HCT116 (cell line): Measurements from ENCODE around the gene PARP9. TPM values are rescaled to one million over a fixed set of nuclear protein-coding genes. Genes with fewer than 3 reads are reported as not detected.

Experiments
- ATAC-seq: fragments of 200-7000 bp; cut with Tn5 transposase; 2 replicates; pipeline ENCODE4 v1.9.1; 2020; ENCODE audit warnings: mild to moderate bottlenecking, moderate library complexity
- BruUV-seq: library from RNA; stranded (reverse); fragments of 400-500 nt; replicated peaks from 2 replicates; lab custom pipeline; 2021; lab: Mats Ljungman, UMichigan
- CTCF ChIA-PET: fragments of 300-600 bp; sonication (Branson Sonifier 250); formaldehyde crosslinking; loops from one replicate; lab custom pipeline; 2021; ENCODE audit warnings: antibody characterized with exemption; lab: Charles Lee
- POLR2A ChIA-PET: fragments of 300-600, 350-600 bp; sonication (Branson Sonifier 250); formaldehyde crosslinking; loops from one replicate; lab custom pipeline; 2021; ENCODE audit warnings: antibody characterized with exemption; lab: Charles Lee
- RAD21 ChIA-PET, 2 experiments: fragments of 300-600 bp; sonication (Branson Sonifier 250); formaldehyde crosslinking; loops; one replicate each; lab custom pipeline; 2023; ENCODE audit warnings: low total read pairs in 2 of 2; ENCODE audit not compliant: uncharacterized antibody in 2 of 2, unreplicated experiment in 2 of 2, low non-redundant PET in 1 of 2; lab: Charles Lee
- DNase-seq: peaks from one replicate; pipeline ENCODE4 v3.0.0-alpha.2; 2010; ENCODE audit warnings: low read depth, low spot score
- H2AFZ ChIP-seq: fragments of 200-600 bp; shearing (Covaris generic), sonication (generic); 2 replicates; pipeline ENCODE4 v1.6.1; 2017; ENCODE audit warnings: low read depth, mixed run types, mixed read lengths, antibody characterized with exemption, low read length; ENCODE audit not compliant: poor library complexity, severe bottlenecking
- H3K27ac ChIP-seq: 2 replicates; pipeline ENCODE4 v1.5.1; 2012; ENCODE audit warnings: low read depth, low read length
- H3K27me3 ChIP-seq: fragments of 200-600 bp; sonication (generic); 2 replicates; pipeline ENCODE4 v1.6.1; 2016; ENCODE audit warnings: mixed run types, low read length, mixed read lengths; ENCODE audit not compliant: insufficient read depth
- H3K36me3 ChIP-seq, 2 experiments: fragments of 200-500 bp in 1 of 2; fragments of 200-600 bp in 1 of 2; sonication (Bioruptor generic) in 1 of 2; sonication (generic) in 1 of 2; 2 replicates each; pipeline versions ENCODE4 v1.5.1 to v1.6.1; 2014 to 2016; ENCODE audit warnings: low read length in 2 of 2, inconsistent platforms in 1 of 2, mixed read lengths in 1 of 2, mixed run types in 1 of 2; ENCODE audit not compliant: insufficient read depth in 2 of 2, control insufficient read depth in 1 of 2
- H3K4me1 ChIP-seq, 2 experiments: fragments of 200-600 bp in 1 of 2; sonication (generic) in 1 of 2; 2 replicates each; pipeline versions ENCODE4 v1.5.1 to v1.6.1; 2012 to 2017; ENCODE audit warnings: low read length in 2 of 2, inconsistent platforms in 1 of 2, mild to moderate bottlenecking in 1 of 2, mixed read lengths in 1 of 2, mixed run types in 1 of 2, moderate library complexity in 1 of 2; ENCODE audit not compliant: insufficient read depth in 2 of 2, control insufficient read depth in 1 of 2
- H3K4me2 ChIP-seq: fragments of 200-600 bp; sonication (generic); 2 replicates; pipeline ENCODE4 v1.6.1; 2017; ENCODE audit warnings: mixed run types, low read length, mixed read lengths
- H3K4me3 ChIP-seq, 2 experiments: fragments of 200-600 bp in 1 of 2; sonication (generic) in 1 of 2; replicated peaks in 1 of 2; 2 replicates each; pipeline ENCODE4 v1.5.1; 2011 to 2016; ENCODE audit warnings: low read length in 2 of 2, control low read depth in 1 of 2, low read depth in 1 of 2, mild to moderate bottlenecking in 1 of 2, mixed read lengths in 1 of 2, mixed run types in 1 of 2
- H3K79me2 ChIP-seq: fragments of 200-600 bp; sonication (generic); 2 replicates; pipeline ENCODE4 v1.6.1; 2017; ENCODE audit warnings: mild to moderate bottlenecking, mixed run types, low read length, moderate library complexity, mixed read lengths; ENCODE audit not compliant: insufficient read depth
- H3K9ac ChIP-seq: fragments of 200-600 bp; sonication (generic); 2 replicates; pipeline ENCODE4 v1.6.1; 2016; ENCODE audit warnings: low read length, mixed read lengths
- H3K9me2 ChIP-seq: fragments of 200-600 bp; sonication (generic), shearing (Covaris generic); 2 replicates; pipeline ENCODE4 v1.6.1; 2017; ENCODE audit warnings: mixed run types, mild to moderate bottlenecking, moderate library complexity; ENCODE audit not compliant: insufficient read depth
- H3K9me3 ChIP-seq, 2 experiments: fragments of 200-500 bp in 1 of 2; fragments of 200-600 bp in 1 of 2; sonication (Bioruptor generic) in 1 of 2; sonication (generic) in 1 of 2; 2 replicates each; pipeline ENCODE4 v1.6.1; 2014 to 2017; ENCODE audit warnings: low read length in 2 of 2, mixed read lengths in 2 of 2, inconsistent platforms in 1 of 2, low read depth in 1 of 2, mild to moderate bottlenecking in 1 of 2, mixed run types in 1 of 2, moderate library complexity in 1 of 2; ENCODE audit not compliant: control insufficient read depth in 1 of 2, insufficient read depth in 1 of 2
- H4K20me1 ChIP-seq: fragments of 200-600 bp; sonication (generic), shearing (Covaris generic); 2 replicates; pipeline ENCODE4 v1.6.1; 2017; ENCODE audit warnings: mixed run types, mild to moderate bottlenecking, moderate library complexity; ENCODE audit not compliant: insufficient read depth
- CTCF ChIP-seq, 3 experiments: fragments of 200-600 bp in 1 of 3; sonication (generic) in 1 of 3; IDR thresholded peaks in 2 of 3; conservative IDR thresholded peaks in 1 of 3; 2 replicates each; pipeline ENCODE4 v1.5.1; 2012 to 2017; ENCODE audit warnings: low read depth in 2 of 3, low read length in 2 of 3, antibody characterized with exemption in 1 of 3, borderline replicate concordance in 1 of 3, control low read depth in 1 of 3, mild to moderate bottlenecking in 1 of 3, mixed read lengths in 1 of 3, mixed run types in 1 of 3, moderate library complexity in 1 of 3; ENCODE audit not compliant: insufficient read depth in 1 of 3
- EGR1 ChIP-seq: IDR thresholded peaks from 2 replicates; pipeline ENCODE4 v1.6.1; 2012; ENCODE audit warnings: low read depth
- ELF1 ChIP-seq: IDR thresholded peaks from 2 replicates; pipeline ENCODE4 v1.6.1; 2012; ENCODE audit warnings: low read depth, borderline replicate concordance
- EZH2 ChIP-seq: fragments of 200-600 bp; sonication (generic); IDR thresholded peaks from 2 replicates; pipeline ENCODE4 v1.6.1; 2017; ENCODE audit warnings: antibody characterized with exemption, mixed run types
- FOSL1 ChIP-seq: IDR thresholded peaks from 2 replicates; pipeline ENCODE4 v1.6.1; 2012; ENCODE audit warnings: low read depth
- MAX ChIP-seq: IDR thresholded peaks from 2 replicates; pipeline ENCODE4 v1.6.1; 2012
- RAD21 ChIP-seq: IDR thresholded peaks from 2 replicates; pipeline ENCODE4 v1.6.1; 2012; ENCODE audit warnings: low read depth, mild to moderate bottlenecking
- SIN3A ChIP-seq: IDR thresholded peaks from 2 replicates; pipeline ENCODE4 v1.6.1; 2012; ENCODE audit warnings: low read depth
- YY1 ChIP-seq: IDR thresholded peaks from 2 replicates; pipeline ENCODE4 v1.6.1; 2011; ENCODE audit warnings: low read length, low read depth, moderate library complexity, mild to moderate bottlenecking; ENCODE audit not compliant: insufficient replicate concordance; ENCODE audit errors: extremely low read depth
- ZFX ChIP-seq: fragments of 450-650 bp; IDR thresholded peaks from 2 replicates; pipeline ENCODE4 v1.6.1; 2017
- ZNF274 ChIP-seq: fragments of 200-500 bp; sonication (Bioruptor generic); IDR thresholded peaks from 2 replicates; pipeline ENCODE4 v1.6.1; 2014; ENCODE audit warnings: mild to moderate bottlenecking, low read depth, low read length, inconsistent platforms
- intact Hi-C: fragments of 100-400 bp; cut with micrococcal nuclease; formaldehyde crosslinking; loops from 2 replicates; pipeline ENCODE4 v1.10.0; 2022
- total RNA-seq: library from RNA; stranded (reverse); gene quantifications from one replicate; pipeline ENCODE4 v1.2.1, GENCODE V29; 2021; ENCODE audit not compliant: unreplicated experiment

Gene PARP9
- total RNA-seq, 1 experiment from 2014 or later: 9.5 TPM

- TF ChIP-seq ZNF274: no peak
- no peak for TF ChIP-seq EZH2
- TF ChIP-seq EGR1: no peak
- TF ChIP-seq SIN3A: no peak
Measured at GRCh38 chr3:122587572-122587971, 23.5 kb upstream of the PARP9 start (continued).

GRCh38 chr3:122586773-122587485, 22.8 kb upstream of the PARP9 start:
- intact Hi-C loops: no loop called here
- no peaks in the 10 kb centered on the region for H4K20me1 ChIP-seq
- H2AFZ ChIP-seq: no peak overlapping the region
- no peak for ATAC-seq
- H3K27me3 ChIP-seq: no peaks in the 10 kb centered on the region
- no peak for DNase-seq
- CTCF ChIA-PET: no interaction called here
- H3K4me2 ChIP-seq: no peak overlapping the region
- no peaks in the 10 kb centered on the region for H3K9me2 ChIP-seq
- POLR2A ChIA-PET: no interaction called here
- H3K27ac ChIP-seq: no peak overlapping the region
- no peak overlapping the region for H3K4me3 ChIP-seq
- no TSS peak for BruUV-seq
- no peaks in the 10 kb centered on the region for H3K79me2 ChIP-seq
- H3K9ac ChIP-seq: no peak overlapping the region
- TF ChIP-seq RAD21: no peak
- no peak for TF ChIP-seq ZFX
- no peak for TF ChIP-seq CTCF (IDR thresholded peaks at IDR 0.05 in 2 of 3, conservative IDR thresholded peaks at IDR 0.05 in 1 of 3; ENCODE audit: borderline replicate concordance in 1 of 3, insufficient read depth in 1 of 3, low read depth in 2 of 3, low read length in 2 of 3)
- TF ChIP-seq FOSL1: no peak
- TF ChIP-seq YY1: no peak
- no peak for TF ChIP-seq ELF1
- TF ChIP-seq EZH2: no peak
- no peak for TF ChIP-seq EGR1
- no peak for TF ChIP-seq MAX
- RAD21 ChIA-PET: no interaction called here
- H3K36me3 ChIP-seq: no peaks in the 10 kb centered on the region
- H3K4me1 ChIP-seq: peaks cover 0 to 3% of the 10 kb centered on the region in 2 experiments; a peak in 1 of 4 replicates
- H3K9me3 ChIP-seq: peaks cover 7 to 11% of the 10 kb centered on the region in 2 experiments; a peak in 2 of 4 replicates
